GM18520 (cell line): Measurements from ENCODE around the gene TCF20.

Source experiments
- ATAC-seq: cut with Tn5 transposase; IDR thresholded peaks from one replicate; pipeline ENCODE4 v1.9.1; 2021; ENCODE audit not compliant: unreplicated experiment

Gene TCF20

GRCh38 chr22:42282252-42282942, 11.9 kb upstream of the TCF20 start:
- ATAC-seq, result no peak

GRCh38 chr22:42281706-42282251, 11.3 kb upstream of the TCF20 start:
- no peak for ATAC-seq

- ATAC-seq, result no peak
Measured at GRCh38 chr22:42281284-42281683, 10.8 kb upstream of the TCF20 start.

- ATAC-seq, result no peak
Measured at GRCh38 chr22:42280836-42281235, 10.4 kb upstream of the TCF20 start.

GRCh38 chr22:42280140-42280539, 9.7 kb upstream of the TCF20 start:
- ATAC-seq, result no peak

- ATAC-seq, result no peak
Measured at GRCh38 chr22:42279425-42280020, 9.1 kb upstream of the TCF20 start.

- peak; percentile 73 for ATAC-seq
Measured at GRCh38 chr22:42277988-42278776, 7.7 kb upstream of the TCF20 start.

GRCh38 chr22:42277232-42277753, 6.8 kb upstream of the TCF20 start:
- no peak for ATAC-seq

GRCh38 chr22:42275970-42276369, 5.5 kb upstream of the TCF20 start:
- ATAC-seq, result no peak

- no peak for ATAC-seq
Measured at GRCh38 chr22:42275176-42275575, 4.7 kb upstream of the TCF20 start.

GRCh38 chr22:42273855-42274451, 3.5 kb upstream of the TCF20 start:
- no peak for ATAC-seq

GRCh38 chr22:42272431-42272999, 2.1 kb upstream of the TCF20 start:
- no peak for ATAC-seq

GRCh38 chr22:42271906-42272305, 1.5 kb upstream of the TCF20 start:
- no peak for ATAC-seq

GRCh38 chr22:42271191-42271813, 849 bp upstream of the TCF20 start:
- ATAC-seq, result no peak

GRCh38 chr22:42270176-42270509, 310 bp downstream of the TCF20 start:
- ATAC-seq, result peak; percentile 30

GRCh38 chr22:42269432-42270175, 849 bp downstream of the TCF20 start:
- ATAC-seq, result peak; percentile 35

GRCh38 chr22:42268852-42269410, 1.5 kb downstream of the TCF20 start:
- no peak for ATAC-seq

GRCh38 chr22:42265321-42265720, 5.1 kb downstream of the TCF20 start:
- no peak for ATAC-seq

- no peak for ATAC-seq
Measured at GRCh38 chr22:42263944-42264343, 6.5 kb downstream of the TCF20 start.
